Activated naive CD4-positive, alpha-beta T cell (primary cell): ENCODE results near the gene JAK2.

Experiments used
- DNase-seq, 4 experiments: peaks; one replicate each; lab custom pipeline; 2025; lab: John Stamatoyannopoulos, UW

Gene JAK2

GRCh38 chr9:5140151-5140550 is 155.1 kb downstream of the JAK2 start:
- no peak for DNase-seq

GRCh38 chr9:5144217-5144616 is 159.1 kb downstream of the JAK2 start:
- no peak for DNase-seq

- DNase-seq, result no peak
These were observed 161.2 kb downstream of the JAK2 start for GRCh38 chr9:5146241-5146640.
